Lower leg skin (tissue), 3 donors: Measurements from ENCODE around the gene GRIN1.

Experiments used
- CTCF ChIP-seq, 3 donors: fragments of 450-650 bp; IDR thresholded peaks; one replicate each; pipeline ENCODE4 v1.5.1; 2016; ENCODE audit warnings: antibody characterized with exemption in 3 of 3, mild to moderate bottlenecking in 3 of 3, moderate library complexity in 2 of 3
- POLR2A ChIP-seq, 2 donors: fragments of 450-650 bp; IDR thresholded peaks; one replicate each; pipeline ENCODE4 v1.6.1; 2016 to 2017; ENCODE audit warnings: antibody characterized with exemption in 2 of 2, mild to moderate bottlenecking in 1 of 2, moderate library complexity in 1 of 2

GRCh38 chr9:137095664-137096517 lies 43.1 kb upstream of the GRIN1 start:
- TF ChIP-seq POLR2A (IDR thresholded peaks at IDR 0.05) (no peak), CTCF (IDR thresholded peaks at IDR 0.05) (no peak)
